Fibroblast of lung (primary cell): ENCODE measurements around the gene TBC1D8. TPM values are rescaled to one million over a fixed set of nuclear protein-coding genes. Genes with fewer than 3 reads are reported as not detected.

ENCODE experiments used
- DNase-seq, 2 donors: peaks; one replicate each; pipeline versions ENCODE4 v3.0.0 to v3.0.0-alpha.2; 2010; ENCODE audit warnings: low read depth in 2 of 2
- H2AFZ ChIP-seq: 2 replicates; pipeline ENCODE4 v1.5.1; 2012; ENCODE audit warnings: low read length, control low read depth, inconsistent platforms
- H3K27ac ChIP-seq: 2 replicates; pipeline ENCODE4 v1.5.1; 2011; ENCODE audit warnings: low read length, control low read depth; ENCODE audit not compliant: insufficient read depth
- H3K27me3 ChIP-seq: 2 replicates; pipeline ENCODE4 v1.5.1; 2011; ENCODE audit warnings: mild to moderate bottlenecking, low read length; ENCODE audit not compliant: control insufficient read depth, insufficient read depth
- H3K36me3 ChIP-seq: 2 replicates; pipeline ENCODE4 v1.5.1; 2011; ENCODE audit warnings: low read length; ENCODE audit not compliant: control insufficient read depth, insufficient read depth
- H3K4me1 ChIP-seq: 2 replicates; pipeline ENCODE4 v1.5.1; 2011; ENCODE audit warnings: low read length; ENCODE audit not compliant: control insufficient read depth, insufficient read depth; ENCODE audit errors: extremely low read depth
- H3K4me2 ChIP-seq: 2 replicates; pipeline ENCODE4 v1.5.1; 2011; ENCODE audit warnings: low read length, control low read depth; ENCODE audit not compliant: insufficient read depth; ENCODE audit errors: extremely low read depth
- H3K4me3 ChIP-seq, 4 experiments: fragments of 200-600 bp in 1 of 4; sonication (generic) in 1 of 4; replicated peaks in 1 of 4; 2 replicates each; pipeline ENCODE4 v1.5.1; 2011 to 2016; ENCODE audit warnings: low read length in 4 of 4, low read depth in 3 of 4, mild to moderate bottlenecking in 3 of 4, control low read depth in 2 of 4, inconsistent platforms in 1 of 4, mixed read lengths in 1 of 4; ENCODE audit not compliant: insufficient read depth in 1 of 4; ENCODE audit errors: control extremely low read depth in 1 of 4
- H3K79me2 ChIP-seq: 2 replicates; pipeline ENCODE4 v1.5.1; 2012; ENCODE audit warnings: mild to moderate bottlenecking, low read length, inconsistent platforms; ENCODE audit not compliant: control insufficient read depth, insufficient read depth
- H3K9ac ChIP-seq: 2 replicates; pipeline ENCODE4 v1.5.1; 2011; ENCODE audit warnings: mild to moderate bottlenecking, low read length, control low read depth; ENCODE audit not compliant: insufficient read depth
- H3K9me3 ChIP-seq: 2 replicates; pipeline ENCODE4 v1.5.1; 2012; ENCODE audit warnings: low read depth, low read length; ENCODE audit not compliant: control insufficient read depth, insufficient read depth
- H4K20me1 ChIP-seq: 2 replicates; pipeline ENCODE4 v1.5.1; 2011; ENCODE audit warnings: low read length; ENCODE audit not compliant: control insufficient read depth, insufficient read depth; ENCODE audit errors: extremely low read depth
- EZH2 ChIP-seq: IDR thresholded peaks from 2 replicates; pipeline ENCODE4 v1.5.1; 2012; ENCODE audit warnings: low read length, control low read depth, mild to moderate bottlenecking; ENCODE audit errors: missing control alignments
- polyA plus RNA-seq, 2 donors: library from polyadenylated mRNA; depleted of rRNA in 1 of 2; stranded (reverse) in 1 of 2; unstranded in 1 of 2; fragments of >200 nt; gene quantifications; 2 replicates each; pipeline ENCODE4 v1.2.1, GENCODE V29; 2011 to 2012; ENCODE audit warnings: missing spikeins in 1 of 2
- total RNA-seq: library from RNA; depleted of rRNA; stranded (reverse); fragments of >200 nt; gene quantifications from 2 replicates; pipeline ENCODE4 v1.2.1, GENCODE V29; 2014
- TF ChIP-seq, protein P1 (sequence below), 2 donors: IDR thresholded peaks in 1 of 2; conservative IDR thresholded peaks in 1 of 2; 1 replicate in 1 of 2; 2 replicates in 1 of 2; pipeline ENCODE4 v1.5.1; 2011 to 2012; ENCODE audit warnings: low read length in 2 of 2, control low read depth in 1 of 2, inconsistent platforms in 1 of 2, low read depth in 1 of 2, mild to moderate bottlenecking in 1 of 2

TBC1D8 gene
- total and polyA plus RNA-seq, 2 donors (not counting 1 experiment from before 2014, with no cell fraction given) = 3.8 to 5.4 TPM

GRCh38 chr2:100999995-101000394 is 151.2 kb downstream of the TBC1D8 start:
- Histone ChIP-seq H3K4me3 (no peak overlapping the region), H2AFZ (no peak overlapping the region)

GRCh38 chr2:100998235-100998573 is 153.0 kb downstream of the TBC1D8 start:
- Histone ChIP-seq H3K9ac (no peak overlapping the region), H3K27me3 (no peaks in the 10 kb centered on the region), H4K20me1 (no peaks in the 10 kb centered on the region), H3K79me2 (peaks cover 11% of the 10 kb centered on the region), H3K27ac (no peak overlapping the region), H3K4me1 (peaks cover 4% of the 10 kb centered on the region), H3K4me3 (no peak overlapping the region), H3K9me3 (no peaks in the 10 kb centered on the region), H3K4me2 (no peak overlapping the region), H3K36me3 (no peaks in the 10 kb centered on the region), H2AFZ (no peak overlapping the region)
- DNase-seq = peak in 1 of 2 donors; percentile 54
- TF ChIP-seq, protein P1, sequence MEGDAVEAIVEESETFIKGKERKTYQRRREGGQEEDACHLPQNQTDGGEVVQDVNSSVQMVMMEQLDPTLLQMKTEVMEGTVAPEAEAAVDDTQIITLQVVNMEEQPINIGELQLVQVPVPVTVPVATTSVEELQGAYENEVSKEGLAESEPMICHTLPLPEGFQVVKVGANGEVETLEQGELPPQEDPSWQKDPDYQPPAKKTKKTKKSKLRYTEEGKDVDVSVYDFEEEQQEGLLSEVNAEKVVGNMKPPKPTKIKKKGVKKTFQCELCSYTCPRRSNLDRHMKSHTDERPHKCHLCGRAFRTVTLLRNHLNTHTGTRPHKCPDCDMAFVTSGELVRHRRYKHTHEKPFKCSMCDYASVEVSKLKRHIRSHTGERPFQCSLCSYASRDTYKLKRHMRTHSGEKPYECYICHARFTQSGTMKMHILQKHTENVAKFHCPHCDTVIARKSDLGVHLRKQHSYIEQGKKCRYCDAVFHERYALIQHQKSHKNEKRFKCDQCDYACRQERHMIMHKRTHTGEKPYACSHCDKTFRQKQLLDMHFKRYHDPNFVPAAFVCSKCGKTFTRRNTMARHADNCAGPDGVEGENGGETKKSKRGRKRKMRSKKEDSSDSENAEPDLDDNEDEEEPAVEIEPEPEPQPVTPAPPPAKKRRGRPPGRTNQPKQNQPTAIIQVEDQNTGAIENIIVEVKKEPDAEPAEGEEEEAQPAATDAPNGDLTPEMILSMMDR (conservative IDR thresholded peaks at IDR 0.05 in 1 of 2, IDR thresholded peaks at IDR 0.05 in 1 of 2; ENCODE audit: low read depth in 1 of 2, low read length in 2 of 2) = no peak
- TF ChIP-seq EZH2 = no peak

More at GRCh38 chr2:100999995-101000394, 151.2 kb downstream of the TBC1D8 start:
- H3K4me2 ChIP-seq = no peak overlapping the region
- H3K36me3 ChIP-seq = peaks cover 9% of the 10 kb centered on the region
- peaks cover 12% of the 10 kb centered on the region for H3K4me1 ChIP-seq
- H3K27ac ChIP-seq = no peak overlapping the region
- no peaks in the 10 kb centered on the region for H3K9me3 ChIP-seq
- no peak overlapping the region for H3K9ac ChIP-seq
- H4K20me1 ChIP-seq = no peaks in the 10 kb centered on the region
- H3K27me3 ChIP-seq = no peaks in the 10 kb centered on the region
- TF ChIP-seq, protein P1 (conservative IDR thresholded peaks at IDR 0.05 in 1 of 2, IDR thresholded peaks at IDR 0.05 in 1 of 2; ENCODE audit: low read depth in 1 of 2, low read length in 2 of 2) = no peak
- TF ChIP-seq EZH2 = no peak
- no peak for DNase-seq
- peaks cover 29% of the 10 kb centered on the region for H3K79me2 ChIP-seq

DNA sequence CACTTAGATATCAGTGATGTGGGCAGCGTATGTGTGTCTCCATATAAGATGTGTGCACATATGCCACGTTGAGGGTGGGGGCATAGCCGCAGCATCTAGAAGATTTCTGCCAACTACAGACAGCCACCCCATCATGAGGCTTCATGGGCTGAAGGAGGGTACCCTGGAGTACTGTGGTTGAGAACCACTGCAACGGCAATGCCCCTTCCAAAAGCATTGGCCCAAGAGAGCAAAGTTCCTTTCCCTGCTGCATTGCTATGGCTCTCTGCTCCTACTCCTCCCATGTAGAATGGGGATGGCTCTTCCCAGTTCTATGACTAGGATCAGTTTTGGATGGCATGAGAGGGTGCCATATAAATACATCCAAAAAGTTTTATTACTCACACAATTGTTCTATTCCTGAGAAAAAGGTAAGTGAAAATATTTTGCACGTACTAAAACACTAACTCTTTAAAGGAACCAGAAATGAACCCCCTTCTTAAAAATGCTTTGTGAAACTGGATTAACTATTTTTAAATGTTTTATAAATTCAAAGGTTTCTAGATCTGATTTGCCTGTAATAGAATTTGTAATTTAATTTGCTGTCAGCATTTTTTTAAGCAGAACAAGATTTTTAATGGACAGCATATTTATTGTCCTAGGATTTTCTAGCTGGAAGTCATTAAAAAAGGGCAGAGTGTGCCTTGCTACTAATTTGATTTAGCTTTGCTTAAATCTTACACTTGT is 153.5 kb downstream of the TBC1D8 start:
- no peak overlapping the region for H3K27ac ChIP-seq
- no peaks in the 10 kb centered on the region for H3K36me3 ChIP-seq
- no peaks in the 10 kb centered on the region for H4K20me1 ChIP-seq
- no peak overlapping the region for H3K4me3 ChIP-seq
- H3K4me2 ChIP-seq = no peak overlapping the region
- no peaks in the 10 kb centered on the region for H3K9me3 ChIP-seq
- H3K79me2 ChIP-seq = peaks cover 5% of the 10 kb centered on the region
- TF ChIP-seq, protein P1 (conservative IDR thresholded peaks at IDR 0.05 in 1 of 2, IDR thresholded peaks at IDR 0.05 in 1 of 2; ENCODE audit: low read depth in 1 of 2, low read length in 2 of 2) = no peak
- no peak overlapping the region for H3K9ac ChIP-seq
- DNase-seq = no peak
- H3K27me3 ChIP-seq = no peaks in the 10 kb centered on the region
- no peak overlapping the region for H2AFZ ChIP-seq
- peaks cover 4% of the 10 kb centered on the region for H3K4me1 ChIP-seq
